WERI-Rb-1 (cell line): ENCODE results near the gene CNTFR.

Experiments
- DNase-seq: peaks from one replicate; pipeline ENCODE4 v3.0.0-alpha.2; 2020
- H3K27ac ChIP-seq: fragments of 250-450 bp; sonication (Bioruptor Pico); 2 replicates; pipeline ENCODE4 v1.5.1; 2020; ENCODE audit warnings: mild to moderate bottlenecking, moderate library complexity
- H3K27me3 ChIP-seq: fragments of 250-450 bp; sonication (Bioruptor Pico); 2 replicates; pipeline ENCODE4 v1.5.1; 2021; ENCODE audit warnings: mild to moderate bottlenecking, low read depth, moderate library complexity; ENCODE audit not compliant: insufficient read depth, severe bottlenecking
- H3K36me3 ChIP-seq: fragments of 250-450 bp; sonication (Bioruptor Pico); 2 replicates; pipeline ENCODE4 v1.5.1; 2020; ENCODE audit warnings: mild to moderate bottlenecking, moderate library complexity
- H3K4me3 ChIP-seq: 2 replicates; pipeline ENCODE4 v1.5.1; 2011; ENCODE audit warnings: low read depth, mild to moderate bottlenecking, control low read depth, low read length
- H3K9me3 ChIP-seq: fragments of 250-450 bp; sonication (Bioruptor Pico); 2 replicates; pipeline ENCODE4 v1.5.1; 2021; ENCODE audit warnings: mild to moderate bottlenecking, moderate library complexity; ENCODE audit not compliant: severe bottlenecking
- TF ChIP-seq, protein P1 (sequence below): IDR thresholded peaks from 2 replicates; pipeline ENCODE4 v1.5.1; 2011; ENCODE audit warnings: low read depth, mild to moderate bottlenecking, control low read depth, inconsistent platforms, low read length

The CNTFR gene

DNA sequence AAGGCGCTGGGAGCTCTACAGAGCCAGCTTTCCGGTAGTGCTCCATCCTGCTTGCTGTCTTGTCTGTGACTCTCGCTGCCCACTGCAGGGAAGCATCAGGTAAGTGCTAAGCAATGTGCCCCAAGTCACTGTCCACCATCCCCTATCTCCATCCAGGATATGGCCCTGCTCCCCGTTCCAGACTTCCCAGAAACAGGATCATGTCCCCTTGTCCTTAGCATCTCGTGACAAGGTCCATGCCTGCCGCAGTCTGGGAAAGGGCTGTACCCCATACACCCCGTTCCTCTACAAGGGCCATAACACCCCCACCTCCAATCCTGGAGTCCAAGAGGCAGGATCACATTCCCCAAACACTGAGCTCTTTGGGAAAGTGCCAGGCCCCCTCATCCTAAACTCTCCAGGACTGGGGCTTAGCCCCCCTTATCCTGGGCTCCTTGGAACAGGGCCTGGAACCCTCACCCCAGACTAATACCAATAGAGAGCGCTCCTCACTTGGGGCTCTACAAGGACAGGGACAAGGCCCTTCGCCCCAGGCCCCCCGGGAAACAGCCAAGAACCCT is 21.8 kb upstream of the CNTFR start:
- Histone ChIP-seq H3K27ac (peak overlapping the region; percentile 93), H3K9me3 (no peaks in the 10 kb centered on the region), H3K4me3 (peak overlapping the region; percentile 93), H3K27me3 (no peaks in the 10 kb centered on the region), H3K36me3 (peaks cover 4% of the 10 kb centered on the region; the same call in 1 of the 2 replicates)
- DNase-seq: no peak
- TF ChIP-seq, protein P1, sequence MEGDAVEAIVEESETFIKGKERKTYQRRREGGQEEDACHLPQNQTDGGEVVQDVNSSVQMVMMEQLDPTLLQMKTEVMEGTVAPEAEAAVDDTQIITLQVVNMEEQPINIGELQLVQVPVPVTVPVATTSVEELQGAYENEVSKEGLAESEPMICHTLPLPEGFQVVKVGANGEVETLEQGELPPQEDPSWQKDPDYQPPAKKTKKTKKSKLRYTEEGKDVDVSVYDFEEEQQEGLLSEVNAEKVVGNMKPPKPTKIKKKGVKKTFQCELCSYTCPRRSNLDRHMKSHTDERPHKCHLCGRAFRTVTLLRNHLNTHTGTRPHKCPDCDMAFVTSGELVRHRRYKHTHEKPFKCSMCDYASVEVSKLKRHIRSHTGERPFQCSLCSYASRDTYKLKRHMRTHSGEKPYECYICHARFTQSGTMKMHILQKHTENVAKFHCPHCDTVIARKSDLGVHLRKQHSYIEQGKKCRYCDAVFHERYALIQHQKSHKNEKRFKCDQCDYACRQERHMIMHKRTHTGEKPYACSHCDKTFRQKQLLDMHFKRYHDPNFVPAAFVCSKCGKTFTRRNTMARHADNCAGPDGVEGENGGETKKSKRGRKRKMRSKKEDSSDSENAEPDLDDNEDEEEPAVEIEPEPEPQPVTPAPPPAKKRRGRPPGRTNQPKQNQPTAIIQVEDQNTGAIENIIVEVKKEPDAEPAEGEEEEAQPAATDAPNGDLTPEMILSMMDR: no peak

DNA sequence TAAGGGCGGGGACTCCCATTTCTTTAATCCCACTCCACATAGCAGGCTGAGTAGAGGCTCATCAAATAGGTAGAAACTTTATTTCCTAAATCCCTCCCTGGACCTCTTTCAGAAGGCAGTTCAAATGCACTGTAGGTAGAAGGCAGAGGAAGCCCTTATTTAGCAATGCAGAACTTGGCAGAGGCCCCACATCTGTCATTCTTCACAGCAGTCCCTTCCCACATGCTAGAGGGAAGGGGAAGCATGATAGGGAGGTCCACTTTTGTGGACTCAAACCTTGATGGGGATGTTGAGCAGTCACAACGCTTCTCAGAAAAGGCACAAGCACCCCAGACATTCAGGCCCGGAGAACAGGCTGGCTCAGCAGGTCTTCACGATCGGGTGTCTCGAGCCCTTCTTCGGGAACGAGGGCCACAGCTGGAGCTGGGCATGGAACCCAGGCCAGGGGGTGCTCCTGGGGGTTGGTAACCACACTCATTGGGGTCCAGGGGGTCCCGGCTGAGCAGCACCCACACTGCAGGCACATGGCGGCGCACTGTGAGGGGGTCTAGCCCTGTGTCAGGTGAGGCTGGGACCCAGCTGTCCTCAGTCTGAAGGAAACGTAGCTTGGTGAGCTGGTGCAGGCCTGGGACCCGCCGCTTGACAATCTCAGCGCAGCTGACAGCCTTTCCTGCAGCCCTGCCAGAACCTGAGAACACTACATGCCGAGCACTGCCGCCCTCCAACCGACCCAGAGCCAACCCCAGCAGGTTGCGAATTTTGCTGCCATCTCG is 21.1 kb upstream of the CNTFR start:
- no peaks in the 10 kb centered on the region for H3K9me3 ChIP-seq
- no peak for DNase-seq
- peaks cover 4% of the 10 kb centered on the region; the same call in 1 of the 2 replicates for H3K36me3 ChIP-seq
- H3K27me3 ChIP-seq: no peaks in the 10 kb centered on the region
- TF ChIP-seq, protein P1: no peak
- H3K27ac ChIP-seq: no peak overlapping the region
- no peak overlapping the region for H3K4me3 ChIP-seq

DNA sequence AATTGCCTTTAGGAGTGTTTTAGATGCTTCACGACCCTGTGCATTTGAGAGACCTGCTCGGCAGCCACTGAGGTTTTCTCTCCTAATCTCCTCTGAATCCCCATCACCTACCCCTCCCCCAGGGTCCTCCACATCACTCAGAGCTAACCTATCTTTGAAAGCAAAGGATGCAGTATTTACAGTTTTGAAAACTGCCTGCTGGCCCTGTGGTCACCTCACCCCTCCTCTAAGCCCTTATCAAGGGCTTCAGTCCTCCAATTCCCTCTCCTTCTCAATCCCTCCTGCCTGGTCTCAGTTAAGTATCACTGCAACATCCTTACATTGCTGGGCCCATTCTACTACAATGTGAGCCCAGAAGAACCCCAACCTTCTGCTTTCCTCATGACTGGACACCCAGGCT is 17.8 kb upstream of the CNTFR start:
- Histone ChIP-seq H3K4me3 (no peak overlapping the region), H3K27ac (no peak overlapping the region), H3K27me3 (no peaks in the 10 kb centered on the region), H3K36me3 (no peaks in the 10 kb centered on the region; the same call in 1 of the 2 replicates), H3K9me3 (no peaks in the 10 kb centered on the region)
- DNase-seq: no peak
- TF ChIP-seq, protein P1: no peak

DNA sequence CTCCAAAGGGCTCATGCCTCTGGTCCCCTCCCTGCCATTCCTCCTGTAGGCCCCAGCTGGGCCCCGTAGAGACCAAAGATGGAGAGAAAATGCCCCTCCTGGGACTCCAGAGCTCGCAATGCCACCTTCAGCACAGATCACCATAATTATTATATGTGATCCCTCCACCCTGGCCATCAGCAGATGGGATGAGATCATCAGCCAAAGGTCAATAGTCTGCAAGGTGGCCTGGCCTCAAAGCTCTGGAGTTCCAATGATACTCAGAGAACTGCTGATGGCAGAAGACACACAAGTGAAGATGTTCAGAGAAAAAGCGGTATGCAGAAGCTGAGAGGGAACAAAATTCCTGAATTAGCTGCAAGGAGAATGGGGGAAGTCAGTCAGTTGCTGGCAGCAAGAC is 17.4 kb upstream of the CNTFR start:
- Histone ChIP-seq H3K36me3 (no peaks in the 10 kb centered on the region; the same call in 1 of the 2 replicates), H3K4me3 (no peak overlapping the region), H3K27ac (no peak overlapping the region), H3K27me3 (no peaks in the 10 kb centered on the region), H3K9me3 (no peaks in the 10 kb centered on the region)
- no peak for DNase-seq
- TF ChIP-seq, protein P1: no peak

DNA sequence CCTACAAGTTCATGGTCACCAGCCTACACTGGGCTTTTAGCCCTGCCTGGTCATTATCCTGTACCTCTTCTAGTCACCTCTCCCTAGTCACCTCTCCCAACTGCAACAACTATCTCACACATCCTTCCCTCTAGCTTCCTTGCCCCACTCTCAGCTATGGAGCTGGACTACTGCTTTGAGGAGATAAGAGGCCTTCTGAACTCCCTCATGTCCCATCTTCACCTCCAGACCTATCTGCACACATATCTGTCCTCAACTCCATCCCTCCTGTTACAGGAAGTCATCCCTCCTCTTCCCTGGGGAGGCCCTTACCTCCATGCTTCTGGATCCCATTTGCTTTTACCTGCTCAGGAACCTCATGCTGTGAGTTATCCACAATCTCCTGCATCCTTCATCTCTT is 16.7 kb upstream of the CNTFR start:
- no peak for DNase-seq
- H3K36me3 ChIP-seq: no peaks in the 10 kb centered on the region; the same call in 1 of the 2 replicates
- H3K4me3 ChIP-seq: no peak overlapping the region
- H3K27ac ChIP-seq: no peak overlapping the region
- H3K9me3 ChIP-seq: no peaks in the 10 kb centered on the region
- no peaks in the 10 kb centered on the region for H3K27me3 ChIP-seq
- TF ChIP-seq, protein P1: no peak
